HepG2 (cell line): ENCODE data around the gene ARHGEF1.
A peak's percentile ranks its signal among the peaks of the same experiment; 100 is the strongest.

Experiments
- BHLHE40 ChIP-seq: IDR thresholded peaks from 2 replicates; pipeline ENCODE4 v1.6.1; 2011; ENCODE audit warnings: low read length, improper control_type of control experiment
- EZH2 ChIP-seq: conservative IDR thresholded peaks from 2 replicates; pipeline ENCODE4 v1.6.1; 2012; ENCODE audit warnings: mild to moderate bottlenecking, low read depth, low read length, moderate library complexity
- FOXM1 ChIP-seq: sonication (generic); formaldehyde crosslinking; IDR thresholded peaks from 2 replicates; pipeline ENCODE4 v1.5.0; 2020; ENCODE audit warnings: missing genetic modification reagents
- MBNL3 ChIP-seq: fragments of 250-450 bp; sonication (Bioruptor Pico); conservative IDR thresholded peaks from 2 replicates; pipeline ENCODE4 v1.8.0; 2022; ENCODE audit warnings: mild to moderate bottlenecking, inconsistent platforms
- PHF5A ChIP-seq: IDR thresholded peaks from one replicate; pipeline ENCODE4 v1.6.1; 2018; ENCODE audit warnings: low read depth, missing genetic modification reagents; ENCODE audit not compliant: unreplicated experiment
- POLR2A ChIP-seq, 2 experiments: IDR thresholded peaks; 2 replicates each; pipeline ENCODE4 v1.6.1; 2011; ENCODE audit warnings: low read depth in 2 of 2, low read length in 2 of 2, mild to moderate bottlenecking in 1 of 2, moderate library complexity in 1 of 2; ENCODE audit not compliant: insufficient read depth in 1 of 2
- POLR2AphosphoS5 ChIP-seq: IDR thresholded peaks from 2 replicates; pipeline ENCODE4 v1.6.1; 2012; ENCODE audit warnings: low read depth, low read length
- RFX5 ChIP-seq: IDR thresholded peaks from 2 replicates; pipeline ENCODE4 v1.6.1; 2011; ENCODE audit warnings: low read depth, low read length, improper control_type of control experiment
- TRIM24 ChIP-seq: sonication (generic); formaldehyde crosslinking; IDR thresholded peaks from 2 replicates; pipeline ENCODE4 v1.8.0; 2022; ENCODE audit warnings: mild to moderate bottlenecking, missing genetic modification reagents
- ZFX ChIP-seq: sonication (generic); formaldehyde crosslinking; IDR thresholded peaks from 2 replicates; pipeline ENCODE4 v1.4.0; 2020; ENCODE audit warnings: mild to moderate bottlenecking, low read depth, missing genetic modification reagents, moderate library complexity
- TF ChIP-seq, protein P1 (sequence below): IDR thresholded peaks from 2 replicates; pipeline ENCODE4 v1.6.1; 2012; ENCODE audit warnings: inconsistent platforms
- TF ChIP-seq, protein P2 (sequence below): sonication (generic); formaldehyde crosslinking; IDR thresholded peaks from 2 replicates; pipeline ENCODE4 v1.5.0; 2020; ENCODE audit warnings: mild to moderate bottlenecking, missing genetic modification reagents, moderate library complexity
- TF ChIP-seq, protein P3 (sequence below): sonication (generic); formaldehyde crosslinking; IDR thresholded peaks from 2 replicates; pipeline ENCODE4 v1.8.0; 2022; ENCODE audit warnings: missing genetic modification reagents, mild to moderate bottlenecking, moderate library complexity, borderline replicate concordance

DNA sequence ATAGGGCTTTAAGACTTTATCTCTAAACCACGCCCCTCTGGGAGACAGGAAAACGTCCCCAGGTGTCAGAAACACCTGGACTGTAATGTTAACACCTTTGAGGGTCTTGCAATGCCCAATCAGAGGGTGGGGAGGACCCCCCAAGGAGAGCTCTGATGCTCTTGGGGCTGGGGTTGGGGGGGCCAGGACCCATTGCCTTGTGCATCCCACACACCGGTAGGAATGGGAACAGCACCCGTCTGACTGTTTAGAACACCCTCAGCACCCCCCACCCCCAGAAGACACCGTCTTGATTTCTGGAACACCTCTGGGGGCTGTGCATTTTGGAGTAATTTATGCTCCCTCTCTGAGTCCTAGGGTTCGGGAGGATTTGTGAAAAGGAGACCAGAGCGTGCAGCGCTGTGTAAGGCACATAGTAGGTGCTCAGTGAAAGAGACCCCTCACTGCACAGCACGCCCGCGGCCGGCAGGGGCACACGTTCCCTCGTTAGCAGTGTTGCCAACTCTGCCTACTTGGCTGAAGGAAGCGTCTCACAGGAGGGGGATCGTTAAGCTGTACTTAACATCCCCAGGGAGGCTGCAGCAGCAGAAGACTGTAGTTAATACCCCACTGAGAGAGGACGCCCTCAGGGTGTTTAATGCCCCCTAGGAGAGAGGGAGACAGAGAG, 48.1 kb downstream of the ARHGEF1 start:
- TF ChIP-seq TRIM24 (CRISPR knock-in tag) (no peak), POLR2A (IDR thresholded peaks at IDR 0.05; ENCODE audit: insufficient read depth in 1 of 2, low read depth in 2 of 2, low read length in 2 of 2) (no peak), RFX5 (no peak), BHLHE40 (no peak), ZFX (CRISPR knock-in tag) (no peak), MBNL3 (CRISPR knock-in tag) (no peak), PHF5A (CRISPR knock-in tag) (no peak), EZH2 (no peak), FOXM1 (CRISPR knock-in tag) (no peak), POLR2AphosphoS5 (no peak)
- TF ChIP-seq, protein P1, sequence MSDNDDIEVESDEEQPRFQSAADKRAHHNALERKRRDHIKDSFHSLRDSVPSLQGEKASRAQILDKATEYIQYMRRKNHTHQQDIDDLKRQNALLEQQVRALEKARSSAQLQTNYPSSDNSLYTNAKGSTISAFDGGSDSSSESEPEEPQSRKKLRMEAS = no peak
- TF ChIP-seq, protein P2, sequence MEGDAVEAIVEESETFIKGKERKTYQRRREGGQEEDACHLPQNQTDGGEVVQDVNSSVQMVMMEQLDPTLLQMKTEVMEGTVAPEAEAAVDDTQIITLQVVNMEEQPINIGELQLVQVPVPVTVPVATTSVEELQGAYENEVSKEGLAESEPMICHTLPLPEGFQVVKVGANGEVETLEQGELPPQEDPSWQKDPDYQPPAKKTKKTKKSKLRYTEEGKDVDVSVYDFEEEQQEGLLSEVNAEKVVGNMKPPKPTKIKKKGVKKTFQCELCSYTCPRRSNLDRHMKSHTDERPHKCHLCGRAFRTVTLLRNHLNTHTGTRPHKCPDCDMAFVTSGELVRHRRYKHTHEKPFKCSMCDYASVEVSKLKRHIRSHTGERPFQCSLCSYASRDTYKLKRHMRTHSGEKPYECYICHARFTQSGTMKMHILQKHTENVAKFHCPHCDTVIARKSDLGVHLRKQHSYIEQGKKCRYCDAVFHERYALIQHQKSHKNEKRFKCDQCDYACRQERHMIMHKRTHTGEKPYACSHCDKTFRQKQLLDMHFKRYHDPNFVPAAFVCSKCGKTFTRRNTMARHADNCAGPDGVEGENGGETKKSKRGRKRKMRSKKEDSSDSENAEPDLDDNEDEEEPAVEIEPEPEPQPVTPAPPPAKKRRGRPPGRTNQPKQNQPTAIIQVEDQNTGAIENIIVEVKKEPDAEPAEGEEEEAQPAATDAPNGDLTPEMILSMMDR (CRISPR knock-in tag) = peak; percentile 24; the same call in 1 of the 2 replicates
- TF ChIP-seq, protein P3, sequence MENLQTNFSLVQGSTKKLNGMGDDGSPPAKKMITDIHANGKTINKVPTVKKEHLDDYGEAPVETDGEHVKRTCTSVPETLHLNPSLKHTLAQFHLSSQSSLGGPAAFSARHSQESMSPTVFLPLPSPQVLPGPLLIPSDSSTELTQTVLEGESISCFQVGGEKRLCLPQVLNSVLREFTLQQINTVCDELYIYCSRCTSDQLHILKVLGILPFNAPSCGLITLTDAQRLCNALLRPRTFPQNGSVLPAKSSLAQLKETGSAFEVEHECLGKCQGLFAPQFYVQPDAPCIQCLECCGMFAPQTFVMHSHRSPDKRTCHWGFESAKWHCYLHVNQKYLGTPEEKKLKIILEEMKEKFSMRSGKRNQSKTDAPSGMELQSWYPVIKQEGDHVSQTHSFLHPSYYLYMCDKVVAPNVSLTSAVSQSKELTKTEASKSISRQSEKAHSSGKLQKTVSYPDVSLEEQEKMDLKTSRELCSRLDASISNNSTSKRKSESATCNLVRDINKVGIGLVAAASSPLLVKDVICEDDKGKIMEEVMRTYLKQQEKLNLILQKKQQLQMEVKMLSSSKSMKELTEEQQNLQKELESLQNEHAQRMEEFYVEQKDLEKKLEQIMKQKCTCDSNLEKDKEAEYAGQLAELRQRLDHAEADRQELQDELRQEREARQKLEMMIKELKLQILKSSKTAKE = no peak
